PC-9 (cell line): ENCODE data around the gene SURF4.

Experiments used
- CTCF ChIP-seq: fragments of 200-600 bp; sonication (generic); conservative IDR thresholded peaks from 2 replicates; pipeline ENCODE4 v1.6.1; 2017; ENCODE audit warnings: mixed run types, antibody characterized with exemption, mild to moderate bottlenecking, moderate library complexity
- EZH2 ChIP-seq: fragments of 200-600 bp; sonication (generic); IDR thresholded peaks from 2 replicates; pipeline ENCODE4 v1.8.0; 2017; ENCODE audit warnings: antibody characterized with exemption, low read depth

GRCh38 chr9:133424187-133424586, 48.3 kb upstream of the SURF4 start:
- TF ChIP-seq CTCF, result no peak
- no peak for TF ChIP-seq EZH2
